DOHH2 (cell line): ENCODE data around the gene TSHZ2.

Source experiments
- EZH2phosphoT487 ChIP-seq: fragments of 200-600 bp; sonication (generic); IDR thresholded peaks from 2 replicates; pipeline ENCODE4 v1.6.1; 2017; ENCODE audit warnings: borderline replicate concordance, mild to moderate bottlenecking, antibody characterized with exemption, low read length, moderate library complexity, mixed read lengths
- TF ChIP-seq, protein P1 (sequence below): fragments of 200-600 bp; sonication (generic); IDR thresholded peaks from one replicate; pipeline ENCODE4 v1.5.1; 2014; ENCODE audit warnings: antibody characterized with exemption, mild to moderate bottlenecking, low read depth, low read length; ENCODE audit not compliant: poor library complexity, severe bottlenecking

DNA sequence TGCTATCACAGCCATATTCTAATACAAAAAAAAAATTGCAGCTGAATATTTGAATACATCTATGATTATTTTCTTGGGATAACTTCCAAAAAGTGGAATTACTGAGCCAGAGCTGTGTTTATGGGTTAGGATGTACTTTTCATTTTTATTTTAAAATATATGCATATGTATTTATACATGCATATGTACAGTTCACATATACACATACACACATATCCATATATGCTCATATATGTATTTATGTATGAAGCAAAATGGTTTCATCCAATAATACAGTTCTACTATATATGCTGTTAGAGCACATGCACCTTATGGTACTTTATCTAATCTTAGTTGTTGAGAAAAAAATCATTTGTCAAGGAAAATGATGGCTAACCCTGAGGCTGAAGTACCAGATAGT is 54.9 kb downstream of the TSHZ2 start:
- TF ChIP-seq, protein P1, sequence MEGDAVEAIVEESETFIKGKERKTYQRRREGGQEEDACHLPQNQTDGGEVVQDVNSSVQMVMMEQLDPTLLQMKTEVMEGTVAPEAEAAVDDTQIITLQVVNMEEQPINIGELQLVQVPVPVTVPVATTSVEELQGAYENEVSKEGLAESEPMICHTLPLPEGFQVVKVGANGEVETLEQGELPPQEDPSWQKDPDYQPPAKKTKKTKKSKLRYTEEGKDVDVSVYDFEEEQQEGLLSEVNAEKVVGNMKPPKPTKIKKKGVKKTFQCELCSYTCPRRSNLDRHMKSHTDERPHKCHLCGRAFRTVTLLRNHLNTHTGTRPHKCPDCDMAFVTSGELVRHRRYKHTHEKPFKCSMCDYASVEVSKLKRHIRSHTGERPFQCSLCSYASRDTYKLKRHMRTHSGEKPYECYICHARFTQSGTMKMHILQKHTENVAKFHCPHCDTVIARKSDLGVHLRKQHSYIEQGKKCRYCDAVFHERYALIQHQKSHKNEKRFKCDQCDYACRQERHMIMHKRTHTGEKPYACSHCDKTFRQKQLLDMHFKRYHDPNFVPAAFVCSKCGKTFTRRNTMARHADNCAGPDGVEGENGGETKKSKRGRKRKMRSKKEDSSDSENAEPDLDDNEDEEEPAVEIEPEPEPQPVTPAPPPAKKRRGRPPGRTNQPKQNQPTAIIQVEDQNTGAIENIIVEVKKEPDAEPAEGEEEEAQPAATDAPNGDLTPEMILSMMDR, result no peak
- TF ChIP-seq EZH2phosphoT487, result no peak
